GM21423 (cell line): ENCODE measurements around the gene IFNA16.
"Not testable (repeated sequence)": the region's sequence is repeated elsewhere in the genome, so short reads cannot be mapped to it uniquely, and the experiment has no call there.

Experiments
- ATAC-seq: cut with Tn5 transposase; IDR thresholded peaks from one replicate; pipeline ENCODE4 v1.9.1; 2021; ENCODE audit warnings: mild to moderate bottlenecking, moderate library complexity; ENCODE audit not compliant: unreplicated experiment

The IFNA16 gene

DNA sequence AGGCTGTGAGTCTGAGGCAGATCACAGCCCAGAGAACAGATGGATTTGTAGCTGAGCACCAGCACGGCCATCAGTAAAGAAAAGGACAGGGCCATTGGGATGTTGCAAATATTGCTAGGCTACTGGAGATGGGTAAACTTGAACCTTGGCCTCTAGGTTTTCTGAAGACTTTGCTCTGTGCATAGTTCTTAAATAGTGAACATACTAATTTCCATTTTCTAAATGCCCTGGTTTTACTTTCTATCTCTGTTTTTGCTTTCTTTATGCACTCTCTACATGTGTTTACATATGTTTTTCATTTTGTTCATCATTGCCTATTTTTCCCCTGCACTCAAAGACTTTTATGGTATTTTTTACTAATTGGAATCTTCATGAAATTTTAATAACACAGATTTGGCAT, at the start of gene IFNA16:
IFNA16 (minus strand) TSS at position 101 of the 400 bp plus-strand sequence; CDS start at position 95, 6 bp downstream.
- ATAC-seq = not testable (repeated sequence)

DNA sequence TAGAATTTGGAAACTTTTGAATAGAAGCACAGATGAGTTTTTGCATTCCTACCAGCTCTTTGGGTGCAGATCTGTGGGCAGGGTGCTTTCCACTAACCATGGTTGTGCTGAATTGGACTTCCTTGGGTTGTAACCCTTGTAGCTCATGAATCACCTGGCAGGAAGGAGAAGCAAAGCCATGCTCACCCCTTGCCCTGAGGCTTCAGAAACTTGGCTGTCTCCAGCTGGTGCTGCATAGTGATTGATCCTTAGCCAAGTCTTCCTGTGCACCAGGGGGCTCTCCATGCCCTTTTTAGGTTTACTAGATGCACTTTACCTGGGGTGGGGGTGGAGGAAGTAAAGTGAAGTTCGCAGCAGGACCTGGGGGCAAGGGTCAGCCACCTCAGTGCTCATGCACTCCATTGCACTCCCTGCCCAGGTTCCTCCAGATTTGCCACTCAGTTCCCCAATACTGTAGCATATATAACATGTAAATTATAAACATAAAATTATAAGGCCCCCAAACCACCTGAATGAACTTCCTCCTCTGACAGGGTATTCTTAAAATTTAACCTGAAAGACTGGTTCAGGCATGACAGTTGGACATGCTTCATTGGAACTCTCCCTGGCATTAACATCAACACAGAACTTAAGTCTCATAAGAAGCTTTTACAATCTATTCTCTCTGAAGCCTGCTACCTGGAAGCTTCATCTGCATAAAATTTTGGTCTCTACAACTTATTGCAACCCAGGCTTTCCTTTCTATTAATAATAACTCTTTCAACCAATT, 48.5 kb upstream of the IFNA16 start:
- ATAC-seq = peak; percentile 44

GRCh38 chr9:21255538-21256212, 38.6 kb upstream of the IFNA16 start:
- peak; percentile 42 for ATAC-seq

DNA sequence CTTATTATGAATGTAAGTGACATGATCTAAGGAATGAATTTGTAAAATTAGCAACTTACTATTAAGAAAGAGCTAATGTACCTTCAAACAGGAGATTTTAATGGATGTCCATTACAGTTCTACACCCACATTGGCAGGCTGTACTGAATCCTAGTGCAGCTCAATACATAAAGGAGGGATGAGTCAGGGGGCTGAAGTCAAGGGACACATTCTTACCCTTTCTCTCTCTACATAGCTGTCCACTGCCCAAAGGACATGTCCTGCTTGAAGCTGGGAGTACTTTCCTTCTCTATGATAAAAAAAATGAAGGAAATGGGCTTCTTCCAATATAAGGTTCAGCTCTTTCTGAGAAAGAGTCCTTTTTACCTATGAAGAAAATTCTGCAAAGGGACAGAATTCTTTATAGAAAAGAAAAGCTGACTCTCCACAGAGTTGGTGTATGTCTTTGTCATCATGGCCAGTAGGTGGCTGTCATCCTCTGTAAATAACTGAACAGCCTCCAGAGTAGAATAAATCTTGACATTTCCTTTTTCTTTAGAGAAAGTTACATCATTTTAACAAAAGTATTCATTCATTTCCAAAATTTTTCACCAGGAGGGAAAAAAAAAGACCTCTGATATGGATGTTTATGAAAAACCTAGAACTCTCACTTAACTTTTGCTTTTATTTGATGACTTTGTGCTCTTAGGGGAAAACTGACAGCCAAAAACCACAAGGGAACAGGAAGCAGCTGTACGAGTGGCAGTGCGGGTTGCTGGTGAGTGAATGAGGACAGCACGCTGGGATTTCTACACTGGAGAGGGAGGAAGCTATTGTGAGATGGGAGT, 35.8 kb upstream of the IFNA16 start:
- ATAC-seq = peak; percentile 63

- ATAC-seq = no peak
Observed at GRCh38 chr9:21251638-21252037, 34.5 kb upstream of the IFNA16 start.

- ATAC-seq = no peak
Observed at GRCh38 chr9:21251190-21251589, 34.1 kb upstream of the IFNA16 start.

DNA sequence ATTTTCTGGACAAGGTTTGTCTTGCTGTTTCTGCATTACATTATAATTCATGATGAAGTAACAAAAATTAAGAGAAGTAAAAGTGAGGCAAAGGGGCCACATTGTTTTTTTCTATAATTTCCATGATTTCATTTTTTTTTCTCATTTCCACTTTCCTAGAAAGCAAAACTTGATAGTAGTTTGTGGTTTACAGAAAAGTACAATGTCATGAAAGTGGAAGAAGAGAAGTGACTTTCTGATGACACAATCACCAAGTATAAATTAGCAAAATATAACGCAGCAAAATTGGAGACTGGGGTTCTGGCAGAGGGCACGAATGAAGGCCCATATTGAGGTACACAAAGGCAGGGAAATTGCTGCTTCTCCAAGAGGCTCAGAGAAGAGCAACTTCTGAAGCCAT, 27.7 kb upstream of the IFNA16 start:
- ATAC-seq = no peak

DNA sequence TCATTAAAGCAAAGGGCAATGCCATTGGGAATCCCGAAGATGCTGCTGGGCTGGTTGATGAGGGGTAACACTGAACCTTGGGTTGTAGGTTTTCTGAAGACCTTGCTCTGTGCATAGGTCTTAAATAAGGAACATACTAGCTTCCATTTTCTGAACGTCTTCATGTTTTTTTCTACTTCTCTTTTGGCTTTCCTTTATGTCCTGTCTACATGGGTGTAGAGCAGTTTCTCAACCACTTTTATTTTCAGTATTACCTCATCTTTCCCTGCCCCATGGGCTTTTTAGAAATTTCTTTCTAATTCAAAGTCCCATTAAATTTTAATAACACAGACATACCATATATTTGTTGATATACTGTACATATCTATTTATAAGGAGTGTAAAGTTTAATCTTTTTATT, 22.8 kb upstream of the IFNA16 start, which contains the start of gene IFNA14:
IFNA14 (minus strand) TSS at position 95 of the 400 bp plus-strand sequence; CDS start at position 25, 70 bp downstream.
- ATAC-seq = no peak

DNA sequence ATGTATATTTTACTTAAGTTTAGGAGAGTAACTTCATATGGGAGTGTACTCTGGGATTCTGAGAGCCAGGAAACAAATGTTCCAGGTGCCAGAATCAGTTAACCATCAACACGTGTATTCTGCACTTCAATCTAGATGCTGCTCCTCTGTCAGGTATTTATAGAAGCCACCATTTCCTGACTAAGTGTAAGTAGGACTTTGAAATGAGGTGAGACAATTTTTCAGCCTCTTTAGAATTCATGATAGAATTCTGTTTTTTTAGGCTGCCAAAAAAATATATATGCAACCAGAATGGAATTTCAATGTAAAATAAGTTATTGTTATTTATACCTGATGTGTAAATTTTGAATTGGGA, 19.2 kb upstream of the IFNA16 start:
- ATAC-seq = not testable (repeated sequence)

GRCh38 chr9:21235468-21236359, 18.6 kb upstream of the IFNA16 start:
- peak; percentile 87 for ATAC-seq

DNA sequence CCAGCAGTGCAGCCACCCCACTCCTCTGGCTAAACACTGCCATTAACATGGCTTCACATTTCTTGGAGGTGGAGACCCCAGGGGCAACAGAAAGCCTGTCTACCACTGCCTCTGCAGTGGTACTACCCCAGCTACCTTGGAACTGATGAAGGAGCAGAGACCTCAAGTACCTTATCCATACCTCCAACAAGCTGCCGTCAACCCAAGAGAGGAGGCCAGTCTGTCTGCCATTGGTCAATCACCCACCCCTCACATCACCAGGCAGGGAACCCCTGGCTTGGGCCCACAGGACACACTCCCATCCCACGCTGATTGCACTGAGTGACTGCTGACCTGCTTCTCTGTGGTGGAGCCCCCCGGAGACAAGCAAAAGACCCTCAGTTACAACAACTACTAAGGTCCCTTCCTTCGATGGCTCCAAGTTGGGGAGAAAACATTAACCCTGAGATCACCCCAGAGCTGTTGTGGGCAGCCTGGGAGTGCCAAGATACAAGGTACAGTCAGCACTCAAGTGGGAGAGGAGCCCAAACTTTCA, 17.1 kb upstream of the IFNA16 start:
- no peak for ATAC-seq

DNA sequence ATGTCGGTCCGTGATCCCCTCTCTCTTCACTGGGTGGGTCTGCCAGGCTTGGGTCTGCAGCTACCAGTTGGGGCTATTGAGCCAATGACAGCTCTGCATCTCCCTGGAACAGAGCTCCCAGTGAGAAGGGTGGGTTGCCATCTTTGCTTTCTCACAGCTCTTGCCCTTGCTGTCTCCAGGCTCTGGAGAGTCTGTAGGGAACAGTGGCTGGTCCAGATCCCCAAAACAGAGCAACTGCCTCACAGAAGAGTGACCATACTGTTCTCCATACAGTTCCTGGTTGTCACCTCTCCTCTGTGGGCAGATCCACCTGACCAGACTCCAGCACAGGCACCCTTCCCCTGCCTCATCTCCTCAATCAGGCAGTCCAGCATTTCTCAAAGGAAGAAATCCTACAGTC, 16.1 kb upstream of the IFNA16 start:
- ATAC-seq = no peak

- no peak for ATAC-seq
Observed at GRCh38 chr9:21228122-21228521, 11.0 kb upstream of the IFNA16 start, which contains the start of gene IFNA17. Gene IFNA17, minus strand, starts transcription at chr9:21228222. Its CDS starts 49 bp downstream, at chr9:21228173.

- ATAC-seq = peak; percentile 70
Observed at GRCh38 chr9:21213411-21214326, 3.4 kb downstream of the IFNA16 start.

DNA sequence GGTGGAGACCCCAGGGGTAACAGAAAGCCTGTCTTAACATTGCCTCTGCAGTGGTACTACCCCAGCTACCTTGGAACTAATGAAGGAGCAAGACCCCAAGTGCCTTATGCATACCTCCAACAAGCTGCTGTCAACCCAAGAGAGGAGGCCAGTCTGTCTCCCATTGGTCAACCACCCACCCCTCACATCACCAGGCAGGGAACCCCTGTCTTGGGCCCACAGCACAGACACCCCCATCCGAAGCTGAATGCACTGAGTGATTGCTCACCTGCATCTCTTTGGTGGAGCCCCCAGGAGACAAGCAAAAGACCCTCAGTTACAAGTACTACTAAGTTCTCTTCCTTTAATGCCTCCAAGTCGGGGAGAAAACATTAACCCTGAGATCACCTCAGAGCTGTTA, 5.0 kb downstream of the IFNA16 start:
- ATAC-seq = not testable (repeated sequence)

DNA sequence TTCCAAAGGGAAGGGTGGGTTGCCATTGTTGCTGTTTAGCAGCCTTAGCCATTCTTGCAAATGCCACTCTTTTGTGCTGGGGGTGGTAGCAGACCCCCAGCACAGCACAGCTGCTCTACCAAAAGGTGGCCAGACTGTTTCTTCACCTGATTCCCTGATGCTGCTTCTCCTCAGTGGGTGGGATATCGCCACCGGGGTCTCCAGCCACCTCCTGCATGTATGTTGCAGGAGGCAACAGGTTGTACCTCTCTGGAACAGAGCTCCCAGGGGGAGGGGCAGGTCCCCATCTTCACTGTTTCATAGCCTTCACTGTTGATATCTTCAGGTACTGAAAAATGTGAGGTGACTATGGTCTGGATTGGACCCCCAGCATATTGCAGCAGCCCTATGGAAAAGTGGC, 6.3 kb downstream of the IFNA16 start:
- ATAC-seq = not testable (repeated sequence)

- ATAC-seq = no peak
Observed at GRCh38 chr9:21210311-21210710, 6.8 kb downstream of the IFNA16 start.

DNA sequence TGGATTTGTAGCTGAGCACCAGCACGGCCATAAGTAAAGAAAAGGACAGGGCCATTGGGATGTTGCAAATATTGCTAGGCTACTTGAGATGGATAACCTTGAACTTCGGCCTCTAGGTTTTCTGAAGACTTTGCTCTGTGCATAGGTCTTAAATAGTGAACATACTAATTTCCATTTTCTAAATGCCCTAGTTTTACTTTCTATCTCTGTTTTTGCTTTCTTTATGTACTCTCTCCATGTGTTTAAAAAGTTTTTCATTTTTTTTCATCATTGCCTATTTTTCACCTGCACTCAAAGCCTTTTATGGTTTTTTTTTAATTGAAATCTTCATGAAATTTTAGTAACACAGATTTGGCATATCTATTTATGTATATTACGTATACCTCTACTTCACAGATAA, 10.1 kb downstream of the IFNA16 start, which contains the start of gene IFNA10:
IFNA10 (minus strand) TSS at position 101 of the 400 bp plus-strand sequence; CDS start at position 55, 46 bp downstream.
- not testable (repeated sequence) for ATAC-seq

DNA sequence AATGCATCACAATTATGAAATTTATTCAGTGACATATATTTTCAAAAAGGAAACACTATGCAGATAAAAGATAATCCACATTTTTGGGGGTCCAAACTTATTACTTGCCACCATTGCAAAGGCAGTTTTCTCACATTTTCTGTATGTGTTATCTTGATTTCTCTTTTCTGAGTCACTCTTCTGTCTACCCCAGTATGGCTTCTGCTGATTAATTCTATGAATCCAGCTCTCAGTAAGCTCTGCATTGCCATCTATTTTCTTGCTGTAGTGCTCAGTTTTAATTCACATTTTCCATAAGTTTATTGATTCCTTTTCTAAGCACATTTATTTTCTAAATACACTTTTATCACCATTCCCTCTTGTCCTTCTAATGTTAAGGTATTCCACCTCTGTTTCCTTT, 11.9 kb downstream of the IFNA16 start:
- no peak for ATAC-seq
